Esophagus (tissue), 2 donors: ENCODE results near the gene MACROH2A1. TPM values are rescaled to one million over a fixed set of nuclear protein-coding genes. Genes with fewer than 3 reads are reported as not detected.

Experiments
- H3K27ac ChIP-seq, 2 donors: one replicate each; pipeline ENCODE4 v1.5.1; 2013; ENCODE audit warnings: low read depth in 2 of 2, mild to moderate bottlenecking in 2 of 2, inconsistent platforms in 1 of 2, low read length in 1 of 2, moderate library complexity in 1 of 2
- H3K27me3 ChIP-seq, 2 donors: one replicate each; pipeline ENCODE4 v1.6.1; 2013; ENCODE audit warnings: low read length in 2 of 2, control low read depth in 1 of 2, mild to moderate bottlenecking in 1 of 2; ENCODE audit not compliant: insufficient read depth in 2 of 2, control insufficient read depth in 1 of 2
- H3K36me3 ChIP-seq, 2 donors: one replicate each; pipeline ENCODE4 v1.6.1; 2013; ENCODE audit warnings: low read length in 1 of 2; ENCODE audit not compliant: control insufficient read depth in 2 of 2, insufficient read depth in 2 of 2
- H3K4me1 ChIP-seq, 2 donors: one replicate each; pipeline ENCODE4 v1.6.1; 2013; ENCODE audit warnings: low read length in 1 of 2; ENCODE audit not compliant: control insufficient read depth in 2 of 2, insufficient read depth in 2 of 2
- H3K4me3 ChIP-seq, 2 donors: one replicate each; pipeline ENCODE4 v1.5.1; 2013; ENCODE audit warnings: low read length in 2 of 2, mild to moderate bottlenecking in 2 of 2, low read depth in 1 of 2, moderate library complexity in 1 of 2
- H3K9me3 ChIP-seq, 2 donors: one replicate each; pipeline ENCODE4 v1.6.1; 2013; ENCODE audit warnings: mild to moderate bottlenecking in 2 of 2, low read depth in 1 of 2, low read length in 1 of 2, moderate library complexity in 1 of 2; ENCODE audit not compliant: control insufficient read depth in 2 of 2, insufficient read depth in 1 of 2
- WGBS, 2 donors: extraction: QIAGEN DNeasy Blood & Tissue Kit; methylation state at CpG; one replicate each; pipeline ENCODE4 v1.1.7; 2013; 5-methylcytosine and 5-hydroxymethylcytosine counted together
- polyA plus RNA-seq, 2 donors: library from polyadenylated mRNA; stranded (reverse); fragments of 200-250 nt; gene quantifications; one replicate each; pipeline ENCODE4 v1.2.3, GENCODE V29; 2013
- donor health status: healthy with polysubstance abuse.
- donor health status: Bipolar disorder and iron deficiency.

The MACROH2A1 gene
- polyA plus RNA-seq, 2 donors: 210 to 233 TPM

- WGBS, 2 donors: 82 to 88% methylated on average over 23 of the region's 23 CpGs
- Histone ChIP-seq H3K4me3 (no peak overlapping the region), H3K36me3 (no peaks in the 10 kb centered on the region), H3K4me1 (peaks cover 0 to 5% of the 10 kb centered on the region in 2 donors), H3K27me3 (no peaks in the 10 kb centered on the region), H3K9me3 (no peaks in the 10 kb centered on the region), H3K27ac (no peak overlapping the region)
Measured at GRCh38 chr5:135307143-135307903, 91.7 kb downstream of the MACROH2A1 start.

GRCh38 chr5:135306557-135306956, 92.5 kb downstream of the MACROH2A1 start:
- H3K4me1 ChIP-seq: peaks cover 0 to 5% of the 10 kb centered on the region in 2 donors
- H3K36me3 ChIP-seq: no peaks in the 10 kb centered on the region
- no peaks in the 10 kb centered on the region for H3K9me3 ChIP-seq
- 88 to 93% methylated on average over 9 of the region's 9 CpGs for WGBS, 2 donors
- H3K27me3 ChIP-seq: no peaks in the 10 kb centered on the region
- H3K27ac ChIP-seq: no peak overlapping the region
- H3K4me3 ChIP-seq: no peak overlapping the region

GRCh38 chr5:135304352-135305221, 94.4 kb downstream of the MACROH2A1 start:
- no peak overlapping the region for H3K27ac ChIP-seq
- 66 to 82% methylated on average over 12 of the region's 12 CpGs for WGBS, 2 donors
- H3K4me1 ChIP-seq: peaks cover 0 to 4% of the 10 kb centered on the region in 2 donors
- H3K27me3 ChIP-seq: no peaks in the 10 kb centered on the region
- H3K36me3 ChIP-seq: no peaks in the 10 kb centered on the region
- H3K9me3 ChIP-seq: no peaks in the 10 kb centered on the region
- H3K4me3 ChIP-seq: no peak overlapping the region

- no peaks in the 10 kb centered on the region for H3K36me3 ChIP-seq
- no peaks in the 10 kb centered on the region for H3K9me3 ChIP-seq
- no peaks in the 10 kb centered on the region for H3K27me3 ChIP-seq
- H3K27ac ChIP-seq: no peak overlapping the region
- H3K4me3 ChIP-seq: no peak overlapping the region
- 84 to 89% methylated on average over 6 of the region's 6 CpGs for WGBS, 2 donors
- H3K4me1 ChIP-seq: peaks cover 0 to 2% of the 10 kb centered on the region in 2 donors
Measured at GRCh38 chr5:135303582-135304173, 95.4 kb downstream of the MACROH2A1 start.

GRCh38 chr5:135296900-135297816, 101.9 kb downstream of the MACROH2A1 start:
- 97% methylated on average over 5 of the region's 5 CpGs for WGBS, 2 donors
- H3K27me3 ChIP-seq: no peaks in the 10 kb centered on the region
- H3K4me3 ChIP-seq: no peak overlapping the region
- no peaks in the 10 kb centered on the region for H3K9me3 ChIP-seq
- no peak overlapping the region for H3K27ac ChIP-seq
- peaks cover 0 to 2% of the 10 kb centered on the region in 2 donors for H3K4me1 ChIP-seq
- H3K36me3 ChIP-seq: no peaks in the 10 kb centered on the region

- no peaks in the 10 kb centered on the region for H3K36me3 ChIP-seq
- no peaks in the 10 kb centered on the region for H3K9me3 ChIP-seq
Measured at GRCh38 chr5:135295852-135296251, 103.2 kb downstream of the MACROH2A1 start.

GRCh38 chr5:135294793-135295192, 104.2 kb downstream of the MACROH2A1 start:
- WGBS, 2 donors: 93 to 95% methylated on average over 4 of the region's 4 CpGs
- Histone ChIP-seq H3K9me3 (no peaks in the 10 kb centered on the region), H3K4me1 (peaks cover 0 to 2% of the 10 kb centered on the region in 2 donors), H3K27me3 (no peaks in the 10 kb centered on the region), H3K27ac (no peak overlapping the region), H3K36me3 (no peaks in the 10 kb centered on the region), H3K4me3 (no peak overlapping the region)

More at GRCh38 chr5:135295852-135296251, 103.2 kb downstream of the MACROH2A1 start:
- no peak overlapping the region for H3K4me3 ChIP-seq
- peaks cover 0 to 2% of the 10 kb centered on the region in 2 donors for H3K4me1 ChIP-seq
- no peaks in the 10 kb centered on the region for H3K27me3 ChIP-seq
- 92 to 94% methylated on average over 2 of the region's 2 CpGs for WGBS, 2 donors
- no peak overlapping the region for H3K27ac ChIP-seq

GRCh38 chr5:135289651-135290050, 109.4 kb downstream of the MACROH2A1 start:
- Histone ChIP-seq H3K27me3 (no peaks in the 10 kb centered on the region), H3K4me3 (no peak overlapping the region), H3K27ac (no peak overlapping the region), H3K9me3 (no peaks in the 10 kb centered on the region), H3K4me1 (no peaks in the 10 kb centered on the region), H3K36me3 (no peaks in the 10 kb centered on the region)
- WGBS, 2 donors: 85 to 97% methylated on average over 1 of the region's 1 CpG

- no peaks in the 10 kb centered on the region for H3K4me1 ChIP-seq
- H3K4me3 ChIP-seq: no peak overlapping the region
- H3K27me3 ChIP-seq: no peaks in the 10 kb centered on the region
- H3K27ac ChIP-seq: no peak overlapping the region
- H3K9me3 ChIP-seq: no peaks in the 10 kb centered on the region
- H3K36me3 ChIP-seq: no peaks in the 10 kb centered on the region
- 90 to 91% methylated on average over 2 of the region's 2 CpGs for WGBS, 2 donors
Measured at GRCh38 chr5:135287551-135287950, 111.5 kb downstream of the MACROH2A1 start.
